H1 (cell line): ENCODE results near the gene FBXO38. TPM values are rescaled to one million over a fixed set of nuclear protein-coding genes. Genes with fewer than 3 reads are reported as not detected.

Experiments
- CTCF ChIA-PET: fragments of 300-600 bp; sonication (Branson Sonifier 250); formaldehyde crosslinking; loops from one replicate; lab custom pipeline; 2021; ENCODE audit not compliant: partially characterized antibody; lab: Charles Lee
- POLR2A ChIA-PET: fragments of 300-600 bp; sonication (Branson Sonifier 250); formaldehyde crosslinking; loops from one replicate; lab custom pipeline; 2021; ENCODE audit warnings: inconsistent platforms; ENCODE audit not compliant: partially characterized antibody; lab: Charles Lee
- DNase-seq, 2 experiments: peaks; one replicate each; pipeline versions ENCODE4 v3.0.0 to v3.0.0-alpha.2; 2010 to 2022; ENCODE audit warnings: low spot score in 2 of 2, low read depth in 1 of 2, mixed read lengths in 1 of 2
- FAIRE-seq: peaks from 2 replicates; lab custom pipeline; 2011; peaks lifted over from hg19 to GRCh38; lab: Jason Lieb, UNC
- H2AFZ ChIP-seq: 2 replicates; pipeline ENCODE4 v1.8.1; 2012; ENCODE audit warnings: low read length, inconsistent platforms
- H2AK5ac ChIP-seq: 2 replicates; pipeline ENCODE4 v1.6.1; 2013; ENCODE audit warnings: low read depth, low read length
- H2BK120ac ChIP-seq: replicated peaks from 2 replicates; pipeline ENCODE3; 2013; ENCODE audit warnings: low read depth, low read length, inconsistent platforms
- H2BK12ac ChIP-seq: 2 replicates; pipeline ENCODE4 v1.6.1; 2013; ENCODE audit warnings: low read depth, low read length
- H2BK15ac ChIP-seq: 2 replicates; pipeline ENCODE4 v1.6.1; 2013; ENCODE audit warnings: low read length
- H2BK20ac ChIP-seq: 2 replicates; pipeline ENCODE4 v1.6.1; 2013; ENCODE audit warnings: low read length
- H2BK5ac ChIP-seq: 2 replicates; pipeline ENCODE4 v1.6.1; 2013; ENCODE audit warnings: low read depth, low read length
- H3K14ac ChIP-seq: 2 replicates; pipeline ENCODE4 v1.6.1; 2013; ENCODE audit warnings: inconsistent platforms; ENCODE audit not compliant: insufficient read length
- H3K18ac ChIP-seq: 2 replicates; pipeline ENCODE4 v1.6.1; 2013; ENCODE audit warnings: low read length; ENCODE audit errors: extremely low read depth
- H3K23ac ChIP-seq: 2 replicates; pipeline ENCODE4 v1.6.1; 2013; ENCODE audit warnings: inconsistent platforms; ENCODE audit not compliant: insufficient read length
- H3K23me2 ChIP-seq: 2 replicates; pipeline ENCODE4 v1.6.1; 2013; ENCODE audit warnings: low read depth, low read length
- H3K27ac ChIP-seq: 2 replicates; pipeline ENCODE4 v1.6.1; 2011; ENCODE audit warnings: low read depth, low read length, inconsistent platforms
- H3K27me3 ChIP-seq, 4 experiments: replicated peaks in 1 of 4; 1 replicate in 1 of 4; 2 replicates in 3 of 4; pipeline versions ENCODE4 v1.6.1 to v1.8.1; 2011 to 2013; ENCODE audit warnings: low read length in 3 of 4, mild to moderate bottlenecking in 3 of 4, inconsistent platforms in 2 of 4, mixed read lengths in 2 of 4, moderate library complexity in 1 of 4; ENCODE audit not compliant: control insufficient read depth in 3 of 4, insufficient read depth in 3 of 4; ENCODE audit errors: extremely low read depth in 1 of 4
- H3K36me3 ChIP-seq, 4 experiments: 2 replicates each; pipeline versions ENCODE4 v1.6.1 to v1.8.1; 2011 to 2013; ENCODE audit warnings: mild to moderate bottlenecking in 4 of 4, low read length in 3 of 4, moderate library complexity in 2 of 4, control low read depth in 1 of 4, inconsistent platforms in 1 of 4; ENCODE audit not compliant: insufficient read depth in 4 of 4, control insufficient read depth in 2 of 4
- H3K4ac ChIP-seq: replicated peaks from 2 replicates; pipeline ENCODE3; 2013; ENCODE audit warnings: low read length, low read depth, mixed read lengths, inconsistent platforms; ENCODE audit not compliant: insufficient read length
- H3K4me1 ChIP-seq, 4 experiments: replicated peaks in 1 of 4; 1 replicate in 1 of 4; 2 replicates in 3 of 4; pipeline versions ENCODE4 v1.6.1 to v1.8.1; 2011 to 2013; ENCODE audit warnings: low read length in 3 of 4, inconsistent platforms in 2 of 4, mixed read lengths in 1 of 4; ENCODE audit not compliant: insufficient read depth in 4 of 4, control insufficient read depth in 3 of 4
- H3K4me2 ChIP-seq, 2 experiments: 2 replicates each; pipeline versions ENCODE4 v1.6.1 to v1.8.1; 2011 to 2013; ENCODE audit warnings: low read depth in 2 of 2, low read length in 2 of 2, control low read depth in 1 of 2, inconsistent platforms in 1 of 2, mild to moderate bottlenecking in 1 of 2; ENCODE audit not compliant: insufficient read depth in 1 of 2
- H3K4me3 ChIP-seq, 4 experiments: fragments of 200-600, 300-600 bp in 1 of 4; sonication (generic), shearing (Covaris generic), sonication (Bioruptor Twin) in 1 of 4; 2 replicates each; pipeline versions ENCODE4 v1.5.1 to v1.8.1; 2011 to 2016; ENCODE audit warnings: low read length in 4 of 4, low read depth in 3 of 4, control low read depth in 2 of 4, inconsistent platforms in 2 of 4, mild to moderate bottlenecking in 2 of 4, mixed read lengths in 1 of 4, moderate library complexity in 1 of 4; ENCODE audit not compliant: insufficient read depth in 2 of 4; ENCODE audit errors: extremely low read depth in 1 of 4
- H3K56ac ChIP-seq: replicated peaks from 2 replicates; pipeline ENCODE3; 2013; ENCODE audit warnings: low read depth, mild to moderate bottlenecking, mixed read lengths, low read length, inconsistent platforms; ENCODE audit not compliant: insufficient read length
- H3K79me1 ChIP-seq: 2 replicates; pipeline ENCODE4 v1.6.1; 2013; ENCODE audit warnings: low read depth, low read length, control low read depth
- H3K79me2 ChIP-seq, 2 experiments: 2 replicates each; pipeline versions ENCODE4 v1.6.1 to v1.8.1; 2012 to 2013; ENCODE audit warnings: low read length in 2 of 2, mild to moderate bottlenecking in 2 of 2, inconsistent platforms in 1 of 2; ENCODE audit not compliant: insufficient read depth in 2 of 2, control insufficient read depth in 1 of 2
- H3K9ac ChIP-seq, 4 experiments: replicated peaks in 1 of 4; 1 replicate in 1 of 4; 2 replicates in 3 of 4; pipeline versions ENCODE4 v1.6.1 to v1.8.1; 2011 to 2013; ENCODE audit warnings: low read depth in 3 of 4, low read length in 3 of 4, control low read depth in 2 of 4, mild to moderate bottlenecking in 2 of 4, moderate library complexity in 2 of 4, inconsistent platforms in 1 of 4; ENCODE audit errors: extremely low read depth in 1 of 4
- H3K9me3 ChIP-seq, 2 experiments: 2 replicates each; pipeline versions ENCODE4 v1.6.1 to v1.8.1; 2012 to 2013; ENCODE audit warnings: mild to moderate bottlenecking in 2 of 2, moderate library complexity in 2 of 2, control low read depth in 1 of 2, inconsistent platforms in 1 of 2, low read depth in 1 of 2, low read length in 1 of 2, mixed read lengths in 1 of 2; ENCODE audit not compliant: insufficient read depth in 2 of 2
- H4K20me1 ChIP-seq, 2 experiments: replicated peaks in 1 of 2; 2 replicates each; pipeline versions ENCODE3 to v1.8.1; 2011 to 2013; ENCODE audit warnings: inconsistent platforms in 2 of 2, low read length in 2 of 2, mild to moderate bottlenecking in 1 of 2; ENCODE audit not compliant: insufficient read depth in 2 of 2, control insufficient read depth in 1 of 2
- H4K5ac ChIP-seq: 2 replicates; pipeline ENCODE4 v1.6.1; 2013; ENCODE audit warnings: low read length, low read depth, mixed read lengths, inconsistent platforms; ENCODE audit not compliant: insufficient read length
- H4K8ac ChIP-seq: 2 replicates; pipeline ENCODE4 v1.8.0; 2013; ENCODE audit warnings: mild to moderate bottlenecking, moderate library complexity, low read length, inconsistent platforms; ENCODE audit not compliant: insufficient read depth; ENCODE audit errors: extremely low read depth
- H4K91ac ChIP-seq: replicated peaks from 2 replicates; pipeline ENCODE3; 2013; ENCODE audit warnings: low read length, mixed read lengths, inconsistent platforms; ENCODE audit not compliant: insufficient read length
- ZNF274 ChIP-seq: IDR thresholded peaks from 2 replicates; pipeline ENCODE4 v1.7.0; 2012; ENCODE audit warnings: low read length, borderline replicate concordance; ENCODE audit errors: extremely low read depth
- WGBS, 2 experiments: shearing (Covaris generic) in 1 of 2; methylation state at CpG; one replicate each; pipeline versions ENCODE4 v1.1.6 to v1.1.7; 2013 to 2015; ENCODE audit warnings: low lambda C conversion rate in 2 of 2, mixed read lengths in 2 of 2, inconsistent platforms in 1 of 2, low coverage in 1 of 2, missing lambda C conversion rate in 1 of 2; ENCODE audit not compliant: insufficient replicate concordance in 2 of 2, insufficient coverage in 1 of 2, insufficient read length in 1 of 2; ENCODE audit errors: extremely low coverage in 1 of 2, missing lambda C conversion rate in 1 of 2; 5-methylcytosine and 5-hydroxymethylcytosine counted together
- polyA plus RNA-seq, 7 experiments: library from polyadenylated mRNA; depleted of rRNA in 3 of 7; stranded (reverse) in 5 of 7; unstranded in 2 of 7; fragments of >200 nt in 5 of 7; fragments of 200-250 nt in 2 of 7; gene quantifications; 1 replicate in 5 of 7; 2 replicates in 1 of 7; 4 replicates in 1 of 7; pipeline versions ENCODE4 v1.2.1 to v1.2.3, GENCODE V29; 2011 to 2013; ENCODE audit warnings: missing spikeins in 2 of 7, mixed read lengths in 2 of 7
- total RNA-seq: library from RNA; stranded (reverse); fragmentation: NEBNext Ultra II Directional; extraction: Animal tissue kit (Norgen Biotek cat#: 25700); gene quantifications from 2 replicates; pipeline ENCODE4 v1.2.1, GENCODE V29; 2021

The FBXO38 gene
- total and polyA plus RNA-seq, 2 of the 8 experiments (the other 6 are each of a cell fraction or from before 2014, with no cell fraction given): 9.1 to 34.3 TPM

GRCh38 chr5:148384380-148384737, 601 bp downstream of the FBXO38 start:
- Histone ChIP-seq H3K14ac (no peak overlapping the region), H3K79me2 (peaks cover 0 to 53% of the 10 kb centered on the region in 2 experiments; a peak in 2 of 4 replicates), H4K5ac (peak overlapping the region; percentile 42), H2BK120ac (no peak overlapping the region), H4K91ac (no peak overlapping the region), H3K4me1 (peaks cover 0 to 3% (median 0%) of the 10 kb centered on the region in 4 experiments; a peak in 4 of 7 replicates), H3K18ac (no peak overlapping the region), H2AK5ac (peak overlapping the region; percentile 78; the same call in 1 of the 2 replicates), H2BK20ac (no peak overlapping the region; the same call in 1 of the 2 replicates), H3K9me3 (no peaks in the 10 kb centered on the region), H3K27ac (peak overlapping the region; percentile 81), H3K27me3 (no peaks in the 10 kb centered on the region), H3K36me3 (peaks cover 0 to 3% (median 0%) of the 10 kb centered on the region in 4 experiments; a peak in 1 of 8 replicates), H4K20me1 (peaks cover 0 to 5% of the 10 kb centered on the region in 2 experiments), H2AFZ (no peak overlapping the region), H4K8ac (peak overlapping the region; percentile 16; the same call in 1 of the 2 replicates), H3K9ac (peak overlapping the region; percentile 74 to 91 (median 82)), H3K56ac (no peak overlapping the region), H3K4ac (no peak overlapping the region), H3K23ac (no peak overlapping the region), H2BK5ac (peak overlapping the region; percentile 57; the same call in 1 of the 2 replicates), H3K4me2 (peak overlapping the region; percentile 97 to 99), H3K23me2 (peaks cover 6% of the 10 kb centered on the region), H3K79me1 (peaks cover 10% of the 10 kb centered on the region; the same call in 1 of the 2 replicates), H3K4me3 (peak overlapping the region; percentile 86 to 93 (median 88)), H2BK15ac (no peak overlapping the region), H2BK12ac (0 out of 2 replicates have a peak overlapping the region, but pooled peaks have one; percentile 23)
- no peak for DNase-seq
- ChIA-PET CTCF (interaction anchor here (0.9 to 3.5 kb wide), 4 partner anchors 9 to 225 kb away, joined by 3 to 14 read pairs (median 6); no protein-coding TSS in a partner anchor), POLR2A (interaction anchor here (0.6 to 1.7 kb wide), 4 partner anchors 9 to 438 kb away, joined by 3 to 16 read pairs (median 10); no protein-coding TSS in a partner anchor)
- WGBS, 2 experiments: 21% methylated on average over 6 of the region's 6 CpGs; no CpG with 5 or more reads in 1 of the 2 experiments
- no peak for FAIRE-seq
- no peak for TF ChIP-seq ZNF274
